RWPE1 (cell line): ENCODE data around the gene TRIM46.
"Not testable (repeated sequence)": the region's sequence is repeated elsewhere in the genome, so short reads cannot be mapped to it uniquely, and the experiment has no call there.

Experiments
- CTCF ChIA-PET: fragments of 350-600 bp; sonication (Branson Sonifier 250); formaldehyde crosslinking; extraction: SDS; loops from one replicate; lab custom pipeline; 2021; lab: Yijun Ruan, JAX
- POLR2A ChIA-PET: fragments of 400-600 bp; formaldehyde crosslinking; extraction: SDS; loops from one replicate; lab custom pipeline; 2020; ENCODE audit warnings: antibody characterized with exemption; ENCODE audit not compliant: low non-redundant PET; lab: Yijun Ruan, JAX
- DNase-seq: peaks from one replicate; pipeline ENCODE4 v3.0.0; 2012; ENCODE audit warnings: low spot score
- H3K27ac ChIP-seq: fragments of 450-650 bp; 2 replicates; pipeline ENCODE4 v1.5.1; 2017
- TF ChIP-seq, protein P1 (sequence below): fragments of 450-650 bp; conservative IDR thresholded peaks from 2 replicates; pipeline ENCODE4 v1.5.1; 2017; ENCODE audit warnings: low read depth, mild to moderate bottlenecking

TRIM46 gene

GRCh38 chr1:155137154-155137949 lies 36.3 kb upstream of the TRIM46 start:
- no peak for DNase-seq
- TF ChIP-seq, protein P1, sequence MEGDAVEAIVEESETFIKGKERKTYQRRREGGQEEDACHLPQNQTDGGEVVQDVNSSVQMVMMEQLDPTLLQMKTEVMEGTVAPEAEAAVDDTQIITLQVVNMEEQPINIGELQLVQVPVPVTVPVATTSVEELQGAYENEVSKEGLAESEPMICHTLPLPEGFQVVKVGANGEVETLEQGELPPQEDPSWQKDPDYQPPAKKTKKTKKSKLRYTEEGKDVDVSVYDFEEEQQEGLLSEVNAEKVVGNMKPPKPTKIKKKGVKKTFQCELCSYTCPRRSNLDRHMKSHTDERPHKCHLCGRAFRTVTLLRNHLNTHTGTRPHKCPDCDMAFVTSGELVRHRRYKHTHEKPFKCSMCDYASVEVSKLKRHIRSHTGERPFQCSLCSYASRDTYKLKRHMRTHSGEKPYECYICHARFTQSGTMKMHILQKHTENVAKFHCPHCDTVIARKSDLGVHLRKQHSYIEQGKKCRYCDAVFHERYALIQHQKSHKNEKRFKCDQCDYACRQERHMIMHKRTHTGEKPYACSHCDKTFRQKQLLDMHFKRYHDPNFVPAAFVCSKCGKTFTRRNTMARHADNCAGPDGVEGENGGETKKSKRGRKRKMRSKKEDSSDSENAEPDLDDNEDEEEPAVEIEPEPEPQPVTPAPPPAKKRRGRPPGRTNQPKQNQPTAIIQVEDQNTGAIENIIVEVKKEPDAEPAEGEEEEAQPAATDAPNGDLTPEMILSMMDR, result no peak
- POLR2A ChIA-PET, result interaction anchor here (2.9 kb wide), 1 partner anchor 12 kb away, joined by 14 read pairs; no protein-coding TSS in a partner anchor

GRCh38 chr1:155139895-155140629 lies 33.6 kb upstream of the TRIM46 start, which contains the start of gene DPM3:
Gene DPM3, minus strand, starts transcription at chr1:155140531. Its CDS starts 291 bp downstream, at chr1:155140240.
- POLR2A ChIA-PET, result no interaction called here
- peak; percentile 69 for DNase-seq
- H3K27ac ChIP-seq, result peak within 1 kb of the TSS; percentile 90
- TF ChIP-seq, protein P1, result no peak
- CTCF ChIA-PET, result interaction anchor here (1.2 kb wide), 2 partner anchors 28 to 89 kb away, joined by 3 to 6 read pairs; partner anchors contain the start of gene ADAM15

More at GRCh38 chr1:155137154-155137949, 36.3 kb upstream of the TRIM46 start:
- CTCF ChIA-PET, result interaction anchor here (0.7 to 1.8 kb wide), 4 partner anchors 30 to 864 kb away, joined by 4 to 5 read pairs (median 4); no protein-coding TSS in a partner anchor
- peak overlapping the region; percentile 99 for H3K27ac ChIP-seq

DNA sequence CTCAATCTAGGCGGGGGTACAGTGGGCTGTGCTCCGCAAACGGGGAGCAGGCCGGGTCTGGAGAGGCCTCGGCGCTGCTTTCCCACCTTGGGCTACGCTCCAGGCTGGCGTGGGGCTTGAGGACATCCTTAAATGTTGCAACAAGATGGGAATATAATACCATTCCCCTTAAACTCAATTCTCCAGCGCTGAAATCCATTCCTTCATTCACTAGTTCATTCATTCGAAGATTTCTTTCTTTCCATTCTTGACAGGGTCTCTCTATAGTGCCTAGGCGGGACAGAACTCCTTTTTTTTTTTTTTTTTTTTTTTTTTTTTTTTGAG lies 33.1 kb upstream of the TRIM46 start:
- ChIA-PET POLR2A (no interaction called here), CTCF (no interaction called here)
- H3K27ac ChIP-seq, result peak overlapping the region; percentile 90
- no peak for DNase-seq
- TF ChIP-seq, protein P1, result no peak

GRCh38 chr1:155141749-155142148 lies 31.9 kb upstream of the TRIM46 start:
- no peak overlapping the region for H3K27ac ChIP-seq
- ChIA-PET CTCF (interaction anchor here (0.9 to 1.2 kb wide), 2 partner anchors 50 to 55 kb away, joined by 4 read pairs; no protein-coding TSS in a partner anchor), POLR2A (no interaction called here)
- TF ChIP-seq, protein P1, result no peak
- DNase-seq, result no peak

DNA sequence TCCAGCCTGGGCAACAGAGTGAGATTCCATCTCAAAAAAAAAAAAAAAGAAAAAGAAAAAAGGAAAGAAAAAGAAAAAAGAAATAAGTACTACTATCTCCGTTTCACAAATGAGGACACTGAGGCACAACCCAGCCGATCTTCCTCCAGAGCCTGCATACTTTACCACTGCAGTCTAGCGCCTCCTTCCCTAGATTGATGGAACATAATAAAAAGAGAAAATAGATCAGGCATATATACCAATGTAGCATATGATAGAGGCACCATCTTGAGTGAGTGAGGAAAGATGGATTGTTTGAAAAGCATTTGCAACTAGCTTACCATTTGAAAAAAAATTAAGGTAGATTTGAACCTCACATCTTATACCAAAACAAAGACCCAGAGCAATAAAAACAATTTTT lies 28.2 kb upstream of the TRIM46 start:
- H3K27ac ChIP-seq, result no peak overlapping the region
- TF ChIP-seq, protein P1, result no peak
- DNase-seq, result no peak
- CTCF ChIA-PET, result interaction anchor here (0.6 to 2.1 kb wide), 2 partner anchors 22 to 526 kb away, joined by 3 to 9 read pairs; no protein-coding TSS in a partner anchor
- POLR2A ChIA-PET, result no interaction called here

DNA sequence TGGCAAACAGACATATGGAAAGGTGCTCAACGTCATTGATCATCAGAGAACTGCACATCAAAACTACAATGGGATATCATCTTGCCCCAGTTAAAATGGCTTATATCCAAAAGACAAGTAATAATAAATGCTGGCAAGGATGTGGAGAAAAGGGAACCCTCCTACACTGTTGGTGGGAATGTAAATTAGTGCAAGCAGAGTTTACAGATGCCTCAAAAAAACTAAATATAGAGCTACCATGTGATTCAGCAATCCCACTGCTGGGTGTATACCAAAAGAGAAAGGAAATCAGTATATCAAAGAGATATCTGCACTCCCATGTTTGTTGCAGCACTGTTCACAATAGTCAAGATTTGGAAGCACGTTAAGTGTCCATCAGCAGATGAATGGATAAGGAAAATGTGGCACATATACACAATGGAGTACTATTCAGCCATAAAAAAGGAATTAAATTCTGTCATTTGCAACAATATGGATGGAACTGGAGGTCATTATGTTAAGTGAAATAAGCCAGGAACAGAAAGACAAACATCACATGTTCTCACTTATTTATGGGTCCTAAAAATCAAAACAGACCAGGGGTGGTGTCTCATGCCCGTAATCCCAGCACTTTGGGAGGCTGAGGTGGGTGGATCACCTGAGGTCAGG lies 17.5 kb upstream of the TRIM46 start:
- DNase-seq, POLR2A ChIA-PET, H3K27ac ChIP-seq: not testable (repeated sequence)
- CTCF ChIA-PET, result interaction anchor here (1.0 kb wide), 1 partner anchor 17 kb away, joined by 5 read pairs; no protein-coding TSS in a partner anchor
